KMS-11 (cell line): ENCODE results near the gene DIS3L2.

Experiments
- H2AFZ ChIP-seq: fragments of 200-600 bp; sonication (generic); 2 replicates; pipeline ENCODE4 v1.6.1; 2016; ENCODE audit warnings: antibody characterized with exemption, mixed run types, low read depth
- H3K27ac ChIP-seq: fragments of 200-600 bp; sonication (generic); 2 replicates; pipeline ENCODE4 v1.6.1; 2016; ENCODE audit warnings: mild to moderate bottlenecking, mixed run types
- H3K27me3 ChIP-seq: fragments of 200-600 bp; sonication (generic); 2 replicates; pipeline ENCODE4 v1.6.1; 2017; ENCODE audit warnings: mild to moderate bottlenecking, low read depth, mixed run types, moderate library complexity; ENCODE audit not compliant: insufficient read depth
- H3K36me3 ChIP-seq: fragments of 200-600 bp; sonication (generic); 2 replicates; pipeline ENCODE4 v1.6.1; 2017; ENCODE audit warnings: mild to moderate bottlenecking, mixed run types; ENCODE audit not compliant: insufficient read depth
- H3K4me1 ChIP-seq: fragments of 200-600 bp; sonication (generic); 2 replicates; pipeline ENCODE4 v1.6.1; 2016; ENCODE audit warnings: mild to moderate bottlenecking, low read depth, mixed run types; ENCODE audit not compliant: poor library complexity, severe bottlenecking
- H3K4me2 ChIP-seq: fragments of 200-600 bp; sonication (generic); 2 replicates; pipeline ENCODE4 v1.7.0; 2016; ENCODE audit warnings: mild to moderate bottlenecking, mixed run types
- H3K4me3 ChIP-seq: fragments of 200-600 bp; sonication (generic); IDR thresholded peaks from 2 replicates; pipeline ENCODE4 v1.6.1; 2017; ENCODE audit warnings: low read depth, low read length, mixed read lengths; ENCODE audit not compliant: insufficient read depth
- H3K79me2 ChIP-seq: fragments of 200-600 bp; sonication (generic); 2 replicates; pipeline ENCODE4 v1.6.1; 2016; ENCODE audit warnings: low read depth, mixed run types; ENCODE audit not compliant: insufficient read depth
- H3K9ac ChIP-seq: fragments of 200-600 bp; sonication (generic); 2 replicates; pipeline ENCODE4 v1.6.1; 2016; ENCODE audit warnings: mild to moderate bottlenecking, mixed run types
- H4K20me1 ChIP-seq: fragments of 200-600 bp; sonication (generic); 2 replicates; pipeline ENCODE4 v1.6.1; 2016; ENCODE audit warnings: mild to moderate bottlenecking, mixed run types; ENCODE audit not compliant: insufficient read depth
- CTCF ChIP-seq: fragments of 200-600 bp; sonication (generic); conservative IDR thresholded peaks from 2 replicates; pipeline ENCODE4 v1.6.1; 2017; ENCODE audit warnings: low read depth, mild to moderate bottlenecking, antibody characterized with exemption, low read length, moderate library complexity, mixed read lengths

Gene DIS3L2

GRCh38 chr2:231926180-231926741, 35.3 kb upstream of the DIS3L2 start, which contains the start of gene NPPC:
Gene NPPC, minus strand, starts transcription at chr2:231926396. Its CDS starts 147 bp downstream, at chr2:231926249.
- Histone ChIP-seq H3K79me2 (no peaks in the 10 kb centered on the region), H3K4me3 (no peak within 1 kb of the TSS), H4K20me1 (no peaks in the 10 kb centered on the region), H3K27ac (no peak within 1 kb of the TSS), H3K4me1 (no peaks in the 10 kb centered on the region), H3K36me3 (no peaks in the 10 kb centered on the region), H3K4me2 (peak within 1 kb of the TSS; percentile 66; the same call in 1 of the 2 replicates), H2AFZ (peak within 1 kb of the TSS; percentile 82), H3K27me3 (peaks cover 8% of the 10 kb centered on the region; the same call in 1 of the 2 replicates), H3K9ac (no peak within 1 kb of the TSS)
- TF ChIP-seq CTCF = no peak

- peaks cover 8% of the 10 kb centered on the region; the same call in 1 of the 2 replicates for H3K27me3 ChIP-seq
- no peak overlapping the region for H3K4me3 ChIP-seq
- no peak overlapping the region for H2AFZ ChIP-seq
Observed at GRCh38 chr2:231926761-231927565, 34.5 kb upstream of the DIS3L2 start.

GRCh38 chr2:231927566-231927890, 34.0 kb upstream of the DIS3L2 start:
- no peak overlapping the region for H3K9ac ChIP-seq
- peaks cover 8% of the 10 kb centered on the region; the same call in 1 of the 2 replicates for H3K27me3 ChIP-seq
- no peaks in the 10 kb centered on the region for H3K4me1 ChIP-seq
- H3K4me3 ChIP-seq = no peak overlapping the region
- H2AFZ ChIP-seq = no peak overlapping the region
- no peaks in the 10 kb centered on the region for H3K79me2 ChIP-seq
- TF ChIP-seq CTCF = no peak
- no peak overlapping the region for H3K4me2 ChIP-seq
- no peak overlapping the region for H3K27ac ChIP-seq
- no peaks in the 10 kb centered on the region for H3K36me3 ChIP-seq
- no peaks in the 10 kb centered on the region for H4K20me1 ChIP-seq

More at GRCh38 chr2:231926761-231927565, 34.5 kb upstream of the DIS3L2 start:
- Histone ChIP-seq H4K20me1 (no peaks in the 10 kb centered on the region), H3K36me3 (no peaks in the 10 kb centered on the region), H3K4me1 (no peaks in the 10 kb centered on the region), H3K4me2 (no peak overlapping the region), H3K79me2 (no peaks in the 10 kb centered on the region), H3K9ac (no peak overlapping the region), H3K27ac (no peak overlapping the region)
- TF ChIP-seq CTCF = no peak

- no peaks in the 10 kb centered on the region for H4K20me1 ChIP-seq
- H2AFZ ChIP-seq = no peak overlapping the region
- no peaks in the 10 kb centered on the region for H3K4me1 ChIP-seq
- no peak overlapping the region for H3K4me2 ChIP-seq
- H3K79me2 ChIP-seq = no peaks in the 10 kb centered on the region
- TF ChIP-seq CTCF = no peak
- H3K36me3 ChIP-seq = no peaks in the 10 kb centered on the region
- no peak overlapping the region for H3K4me3 ChIP-seq
- H3K27me3 ChIP-seq = peaks cover 8% of the 10 kb centered on the region; the same call in 1 of the 2 replicates
- no peak overlapping the region for H3K9ac ChIP-seq
- no peak overlapping the region for H3K27ac ChIP-seq
Observed at GRCh38 chr2:231928481-231928880, 33.0 kb upstream of the DIS3L2 start.
